CD4-positive, CD25-positive, alpha-beta regulatory T cell (primary cell): Measurements from ENCODE around the gene PIP5K1B. TPM values are rescaled to one million over a fixed set of nuclear protein-coding genes. Genes with fewer than 3 reads are reported as not detected.

Source experiments
- ATAC-seq, 2 donors: fragments of 150-1000 bp; cut with Tn5 transposase; one replicate each; pipeline ENCODE4 v1.10.0; 2021; ENCODE audit warnings: low read depth in 2 of 2, moderate number of reproducible peaks in 2 of 2, moderate library complexity in 1 of 2
- DNase-seq, 3 donors: peaks; one replicate each; pipeline versions ENCODE4 v3.0.0 to v3.0.0-alpha.2; 2012 to 2022; ENCODE audit warnings: mixed read lengths in 1 of 3
- H3K27ac ChIP-seq: one replicate; pipeline ENCODE4 v1.7.0; 2013; ENCODE audit warnings: mild to moderate bottlenecking, low read length; ENCODE audit not compliant: insufficient read depth, poor library complexity, severe bottlenecking
- H3K27me3 ChIP-seq: one replicate; pipeline ENCODE4 v1.7.0; 2013; ENCODE audit warnings: low read length; ENCODE audit not compliant: control insufficient read depth, insufficient read depth
- H3K36me3 ChIP-seq: one replicate; pipeline ENCODE4 v1.7.0; 2013; ENCODE audit warnings: mild to moderate bottlenecking, low read length, moderate library complexity; ENCODE audit not compliant: control insufficient read depth, insufficient read depth
- H3K4me1 ChIP-seq: 2 replicates; pipeline ENCODE4 v1.7.0; 2013; ENCODE audit warnings: mild to moderate bottlenecking, low read length; ENCODE audit not compliant: insufficient read depth, control insufficient read depth, poor library complexity, severe bottlenecking
- H3K4me3 ChIP-seq: one replicate; pipeline ENCODE4 v1.7.0; 2013; ENCODE audit warnings: low read depth, mild to moderate bottlenecking, low read length, moderate library complexity
- H3K9me3 ChIP-seq, 2 experiments: 1 replicate in 1 of 2; 2 replicates in 1 of 2; pipeline ENCODE4 v1.7.0; 2013; ENCODE audit warnings: low read length in 2 of 2, mild to moderate bottlenecking in 1 of 2, moderate library complexity in 1 of 2; ENCODE audit not compliant: control insufficient read depth in 2 of 2
- H3K27ac Mint-ChIP-seq, 3 donors: one replicate each; pipeline ENCODE4 v1.8.0; 2020 to 2022; ENCODE audit warnings: mild to moderate bottlenecking in 3 of 3, mixed read lengths in 3 of 3, moderate library complexity in 2 of 3
- H3K27me3 Mint-ChIP-seq: one replicate; pipeline ENCODE4 v1.8.0; 2022; ENCODE audit warnings: mild to moderate bottlenecking, mixed read lengths
- H3K36me3 Mint-ChIP-seq: one replicate; pipeline ENCODE4 v1.8.0; 2020; ENCODE audit warnings: mixed read lengths
- H3K4me1 Mint-ChIP-seq, 4 donors: one replicate each; pipeline ENCODE4 v1.8.0; 2020 to 2022; ENCODE audit warnings: mixed read lengths in 4 of 4, mild to moderate bottlenecking in 1 of 4
- H3K4me3 Mint-ChIP-seq, 4 donors: one replicate each; pipeline ENCODE4 v1.8.0; 2020 to 2022; ENCODE audit warnings: mild to moderate bottlenecking in 4 of 4, mixed read lengths in 4 of 4, moderate library complexity in 3 of 4
- H3K9me3 Mint-ChIP-seq, 7 donors: one replicate each; pipeline ENCODE4 v1.8.0; 2020 to 2022; ENCODE audit warnings: mixed read lengths in 7 of 7, mild to moderate bottlenecking in 3 of 7, moderate library complexity in 2 of 7
- polyA plus RNA-seq, 4 donors: library from polyadenylated mRNA; unstranded; fragments of 300-500 nt; fragmentation: Illumina TruSeq; gene quantifications; one replicate each; pipeline ENCODE4 v1.2.3, GENCODE V29; 2021
- total RNA-seq: library from RNA; stranded (reverse); gene quantifications from one replicate; pipeline ENCODE4 v1.2.3, GENCODE V29; 2022

PIP5K1B gene
- total and polyA plus RNA-seq, 5 donors from 2014 or later, result 0.47 to 1.9 (median 1.0) TPM

GRCh38 chr9:68779558-68780379 lies 74.7 kb downstream of the PIP5K1B start:
- Histone ChIP-seq H3K4me1 (peaks cover 43% of the 10 kb centered on the region), H3K4me3 (peak overlapping the region; percentile 89), H3K27ac (peak overlapping the region; percentile 91), H3K9me3 (no peaks in the 10 kb centered on the region), H3K36me3 (no peaks in the 10 kb centered on the region), H3K27me3 (peaks cover 7% of the 10 kb centered on the region)
- no peak overlapping the region for H3K4me3 Mint-ChIP-seq
- no peak overlapping the region for H3K27ac Mint-ChIP-seq
- DNase-seq (peak; percentile 92 to 95 (median 94)), ATAC-seq (peak; percentile 88 to 89)
- H3K36me3 Mint-ChIP-seq, result no peaks in the 10 kb centered on the region
- no peaks in the 10 kb centered on the region for H3K9me3 Mint-ChIP-seq
- peaks cover 0 to 8% (median 6%) of the 10 kb centered on the region in 4 donors for H3K4me1 Mint-ChIP-seq
- peaks cover 13% of the 10 kb centered on the region for H3K27me3 Mint-ChIP-seq

GRCh38 chr9:68780380-68780712 lies 75.3 kb downstream of the PIP5K1B start:
- peaks cover 7% of the 10 kb centered on the region for H3K27me3 Mint-ChIP-seq
- DNase-seq, result no peak
- no peaks in the 10 kb centered on the region for H3K9me3 Mint-ChIP-seq
- H3K9me3 ChIP-seq, result no peaks in the 10 kb centered on the region
- peaks cover 47% of the 10 kb centered on the region for H3K4me1 ChIP-seq
- H3K36me3 ChIP-seq, result no peaks in the 10 kb centered on the region
- peaks cover 2% of the 10 kb centered on the region for H3K27me3 ChIP-seq
- H3K27ac ChIP-seq, result peak overlapping the region; percentile 91
- H3K36me3 Mint-ChIP-seq, result no peaks in the 10 kb centered on the region
- ATAC-seq, result no peak
- H3K4me3 Mint-ChIP-seq, result no peak overlapping the region
- H3K4me3 ChIP-seq, result peak overlapping the region; percentile 84
- H3K27ac Mint-ChIP-seq, result no peak overlapping the region
- H3K4me1 Mint-ChIP-seq, result peaks cover 0 to 8% (median 7%) of the 10 kb centered on the region in 4 donors

DNA sequence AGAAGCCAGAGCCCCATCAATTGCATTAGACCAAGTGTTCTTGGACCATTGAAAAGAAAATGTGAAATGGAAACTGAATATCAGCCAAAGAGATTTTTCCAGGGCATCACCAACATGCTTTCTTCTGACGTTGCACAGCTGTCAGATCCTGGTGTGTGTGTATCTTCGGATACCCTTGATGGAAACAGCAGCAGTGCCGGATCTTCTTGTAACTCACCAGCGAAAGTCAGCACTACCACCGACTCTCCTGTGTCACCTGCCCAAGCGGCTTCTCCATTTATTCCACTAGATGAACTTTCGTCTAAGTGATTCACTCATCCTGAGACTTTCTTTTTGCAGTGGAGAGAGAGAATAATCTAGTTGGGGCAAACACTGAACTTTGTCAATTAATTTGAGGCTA lies 75.7 kb downstream of the PIP5K1B start:
- no peaks in the 10 kb centered on the region for H3K36me3 Mint-ChIP-seq
- peak overlapping the region; percentile 84 for H3K4me3 ChIP-seq
- no peaks in the 10 kb centered on the region for H3K9me3 ChIP-seq
- no peaks in the 10 kb centered on the region for H3K9me3 Mint-ChIP-seq
- no peaks in the 10 kb centered on the region for H3K36me3 ChIP-seq
- peaks cover 0 to 12% (median 7%) of the 10 kb centered on the region in 4 donors for H3K4me1 Mint-ChIP-seq
- no peak for ATAC-seq
- no peak overlapping the region for H3K27ac Mint-ChIP-seq
- no peak overlapping the region for H3K4me3 Mint-ChIP-seq
- H3K27ac ChIP-seq, result peak overlapping the region; percentile 91
- H3K27me3 Mint-ChIP-seq, result peaks cover 6% of the 10 kb centered on the region
- peaks cover 2% of the 10 kb centered on the region for H3K27me3 ChIP-seq
- peak in 2 of 3 donors; percentile 3 to 38 for DNase-seq
- peaks cover 47% of the 10 kb centered on the region for H3K4me1 ChIP-seq

GRCh38 chr9:68781928-68782327 lies 76.9 kb downstream of the PIP5K1B start:
- peaks cover 47% of the 10 kb centered on the region for H3K4me1 ChIP-seq
- peaks cover 2% of the 10 kb centered on the region for H3K27me3 ChIP-seq
- H3K9me3 Mint-ChIP-seq, result no peaks in the 10 kb centered on the region
- H3K36me3 ChIP-seq, result peaks cover 3% of the 10 kb centered on the region
- peak overlapping the region in 1 of 3 donors; percentile 82 for H3K27ac Mint-ChIP-seq
- peaks cover 0 to 17% (median 7%) of the 10 kb centered on the region in 4 donors for H3K4me1 Mint-ChIP-seq
- H3K27ac ChIP-seq, result no peak overlapping the region
- H3K4me3 ChIP-seq, result peak overlapping the region; percentile 84
- peaks cover 6% of the 10 kb centered on the region for H3K27me3 Mint-ChIP-seq
- H3K9me3 ChIP-seq, result no peaks in the 10 kb centered on the region
- no peaks in the 10 kb centered on the region for H3K36me3 Mint-ChIP-seq
- ATAC-seq (no peak), DNase-seq (peak in 1 of 3 donors; percentile 16)
- peak overlapping the region; percentile 23 to 56 (median 42) for H3K4me3 Mint-ChIP-seq

- no peak overlapping the region for H3K4me3 Mint-ChIP-seq
- peaks cover 0 to 17% (median 8%) of the 10 kb centered on the region in 4 donors for H3K4me1 Mint-ChIP-seq
Observed at GRCh38 chr9:68782546-68782945, 77.5 kb downstream of the PIP5K1B start.

DNA sequence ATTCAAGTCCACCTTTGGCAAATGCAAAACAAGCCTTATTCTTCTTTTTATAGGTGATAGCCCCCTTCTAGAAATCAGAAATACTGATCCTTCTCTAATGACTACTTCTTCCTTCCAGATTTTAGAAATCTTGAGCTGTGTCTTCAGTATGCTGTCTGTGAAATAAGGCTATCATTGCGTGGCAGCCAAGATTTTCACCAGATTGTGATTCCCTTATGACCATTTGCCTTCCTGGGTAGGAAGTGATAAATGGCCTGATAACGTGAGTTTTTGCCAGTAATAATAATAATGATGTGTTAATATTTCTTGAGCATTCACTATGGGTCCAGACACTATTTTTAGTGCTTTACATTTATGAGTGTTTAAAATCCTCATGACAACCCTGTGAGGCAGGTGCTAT lies 80.9 kb downstream of the PIP5K1B start:
- Histone ChIP-seq H3K9me3 (no peaks in the 10 kb centered on the region), H3K4me1 (peaks cover 32% of the 10 kb centered on the region), H3K4me3 (no peak overlapping the region), H3K27me3 (no peaks in the 10 kb centered on the region), H3K27ac (no peak overlapping the region), H3K36me3 (peaks cover 6% of the 10 kb centered on the region)
- peak overlapping the region in 2 of 3 donors; percentile 17 to 52 for H3K27ac Mint-ChIP-seq
- ATAC-seq (no peak), DNase-seq (no peak)
- H3K4me3 Mint-ChIP-seq, result peak overlapping the region in 1 of 4 donors; percentile 18
- H3K27me3 Mint-ChIP-seq, result no peaks in the 10 kb centered on the region
- H3K4me1 Mint-ChIP-seq, result peaks cover 0 to 14% (median 9%) of the 10 kb centered on the region in 4 donors
- H3K9me3 Mint-ChIP-seq, result no peaks in the 10 kb centered on the region
- H3K36me3 Mint-ChIP-seq, result no peaks in the 10 kb centered on the region

More at GRCh38 chr9:68782546-68782945, 77.5 kb downstream of the PIP5K1B start:
- Histone ChIP-seq H3K9me3 (no peaks in the 10 kb centered on the region), H3K36me3 (peaks cover 6% of the 10 kb centered on the region), H3K27ac (no peak overlapping the region), H3K4me3 (peak overlapping the region; percentile 84), H3K4me1 (peaks cover 47% of the 10 kb centered on the region), H3K27me3 (no peaks in the 10 kb centered on the region)
- no peak for ATAC-seq
- H3K27me3 Mint-ChIP-seq, result peaks cover under 1% of the 10 kb centered on the region
- no peaks in the 10 kb centered on the region for H3K9me3 Mint-ChIP-seq
- H3K36me3 Mint-ChIP-seq, result no peaks in the 10 kb centered on the region
- no peak overlapping the region for H3K27ac Mint-ChIP-seq
- DNase-seq, result no peak

GRCh38 chr9:68791169-68791568 lies 86.1 kb downstream of the PIP5K1B start:
- peaks cover 6% of the 10 kb centered on the region for H3K36me3 ChIP-seq

More at GRCh38 chr9:68791169-68791568, 86.1 kb downstream of the PIP5K1B start:
- Mint-ChIP-seq H3K9me3 (no peaks in the 10 kb centered on the region), H3K4me3 (no peak overlapping the region), H3K27ac (no peak overlapping the region), H3K27me3 (no peaks in the 10 kb centered on the region), H3K36me3 (no peaks in the 10 kb centered on the region), H3K4me1 (peaks cover 0 to 4% (median 3%) of the 10 kb centered on the region in 4 donors)
- H3K4me3 ChIP-seq, result no peak overlapping the region
- H3K27ac ChIP-seq, result no peak overlapping the region
- DNase-seq (no peak), ATAC-seq (no peak)
- H3K9me3 ChIP-seq, result no peaks in the 10 kb centered on the region
- no peaks in the 10 kb centered on the region for H3K27me3 ChIP-seq
- peaks cover 5% of the 10 kb centered on the region for H3K4me1 ChIP-seq
